Tibial nerve (tissue), 3 donors: Measurements from ENCODE around the gene ZNHIT1.

Experiments used
- POLR2A ChIP-seq, 2 donors: fragments of 450-650 bp; IDR thresholded peaks; one replicate each; pipeline ENCODE4 v1.6.1; 2017; ENCODE audit warnings: antibody characterized with exemption in 2 of 2, mild to moderate bottlenecking in 2 of 2, moderate library complexity in 2 of 2
- TF ChIP-seq, protein P1 (sequence below), 5 experiments: fragments of 200-600 bp in 3 of 5; fragments of 450-650 bp in 2 of 5; sonication (generic) in 3 of 5; IDR thresholded peaks; one replicate each; pipeline ENCODE4 v1.5.1; 2016 to 2019; ENCODE audit warnings: antibody characterized with exemption in 5 of 5, mild to moderate bottlenecking in 3 of 5, moderate library complexity in 2 of 5

DNA sequence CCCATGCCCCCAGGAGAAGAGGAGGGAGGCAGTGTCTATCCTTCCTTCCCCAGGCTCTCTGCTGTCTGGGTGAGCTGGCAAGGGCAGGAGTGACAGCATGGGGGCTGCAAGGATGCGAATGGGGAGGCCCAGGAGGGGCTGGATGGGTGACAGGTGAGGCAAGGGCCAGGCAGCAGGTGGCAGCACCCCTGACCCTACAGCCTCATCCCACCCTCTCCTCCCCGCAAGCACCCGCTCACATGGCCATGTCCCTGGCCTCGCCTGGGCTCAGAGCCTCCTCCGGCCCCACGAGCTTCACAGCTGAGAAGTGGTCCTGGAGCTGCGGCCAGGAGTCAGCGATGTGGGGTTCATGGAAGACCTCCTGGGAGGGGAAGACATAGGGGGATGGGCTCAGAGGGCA is 6.0 kb upstream of the ZNHIT1 start:
- TF ChIP-seq POLR2A (IDR thresholded peaks at IDR 0.05), result no peak
- TF ChIP-seq, protein P1, sequence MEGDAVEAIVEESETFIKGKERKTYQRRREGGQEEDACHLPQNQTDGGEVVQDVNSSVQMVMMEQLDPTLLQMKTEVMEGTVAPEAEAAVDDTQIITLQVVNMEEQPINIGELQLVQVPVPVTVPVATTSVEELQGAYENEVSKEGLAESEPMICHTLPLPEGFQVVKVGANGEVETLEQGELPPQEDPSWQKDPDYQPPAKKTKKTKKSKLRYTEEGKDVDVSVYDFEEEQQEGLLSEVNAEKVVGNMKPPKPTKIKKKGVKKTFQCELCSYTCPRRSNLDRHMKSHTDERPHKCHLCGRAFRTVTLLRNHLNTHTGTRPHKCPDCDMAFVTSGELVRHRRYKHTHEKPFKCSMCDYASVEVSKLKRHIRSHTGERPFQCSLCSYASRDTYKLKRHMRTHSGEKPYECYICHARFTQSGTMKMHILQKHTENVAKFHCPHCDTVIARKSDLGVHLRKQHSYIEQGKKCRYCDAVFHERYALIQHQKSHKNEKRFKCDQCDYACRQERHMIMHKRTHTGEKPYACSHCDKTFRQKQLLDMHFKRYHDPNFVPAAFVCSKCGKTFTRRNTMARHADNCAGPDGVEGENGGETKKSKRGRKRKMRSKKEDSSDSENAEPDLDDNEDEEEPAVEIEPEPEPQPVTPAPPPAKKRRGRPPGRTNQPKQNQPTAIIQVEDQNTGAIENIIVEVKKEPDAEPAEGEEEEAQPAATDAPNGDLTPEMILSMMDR (IDR thresholded peaks at IDR 0.05), result no peak
